ENCODE measurements around the gene SGMS1. TPM values are rescaled to one million over a fixed set of nuclear protein-coding genes. Genes with fewer than 3 reads are reported as not detected.
"Not testable (repeated sequence)": the region's sequence is repeated elsewhere in the genome, so short reads cannot be mapped to it uniquely, and the experiment has no call there.

Gene SGMS1
- total RNA-seq, 2 donors from 2014 or later: 45.3 to 51.3 TPM

DNA sequence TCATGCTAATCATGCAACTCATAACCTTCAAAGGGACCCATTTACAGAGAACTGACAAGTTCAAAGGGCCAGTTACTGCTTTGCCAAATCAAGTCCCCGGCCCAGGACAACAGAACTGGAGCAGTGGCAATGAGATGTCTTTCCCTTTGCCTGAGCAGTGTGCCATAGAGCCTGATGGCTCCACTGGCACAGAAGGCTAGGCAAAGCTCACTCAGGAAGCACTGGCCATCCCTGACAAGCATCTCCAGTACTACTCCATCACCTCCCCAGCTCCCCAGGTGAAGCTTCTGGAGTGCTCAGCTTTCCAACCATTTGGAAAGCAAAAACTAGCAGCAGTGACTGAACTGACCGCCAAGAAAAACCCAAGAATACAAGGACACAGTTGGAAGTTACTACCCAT is 108.3 kb downstream of the SGMS1 start:
- Mint-ChIP-seq H3K4me3 (no peak overlapping the region), H3K36me3 (ENCODE audit: low read depth) (peaks cover 5% of the 10 kb centered on the region), H3K27me3 (no peaks in the 10 kb centered on the region), H3K4me1 (peaks cover 56% of the 10 kb centered on the region), H3K27ac (peak overlapping the region; percentile 72)
- H3K9me3 ChIP-seq (ENCODE audit: control insufficient read depth, low read length, poor library complexity, severe bottlenecking): no peaks in the 10 kb centered on the region
- no peak for DNase-seq
- no peak for ATAC-seq

GRCh38 chr10:50514995-50515394 is 108.8 kb downstream of the SGMS1 start:
- ATAC-seq: no peak
- no peak overlapping the region for H3K4me3 Mint-ChIP-seq
- no peaks in the 10 kb centered on the region for H3K27me3 Mint-ChIP-seq
- peaks cover 58% of the 10 kb centered on the region for H3K4me1 Mint-ChIP-seq
- H3K9me3 ChIP-seq (ENCODE audit: control insufficient read depth, low read length, poor library complexity, severe bottlenecking): no peaks in the 10 kb centered on the region
- peaks cover 5% of the 10 kb centered on the region for H3K36me3 Mint-ChIP-seq (ENCODE audit: low read depth)
- no peak for DNase-seq
- peak overlapping the region; percentile 72 for H3K27ac Mint-ChIP-seq

- no peak for DNase-seq
- Mint-ChIP-seq H3K4me1 (peaks cover 59% of the 10 kb centered on the region), H3K36me3 (ENCODE audit: low read depth) (peaks cover 5% of the 10 kb centered on the region), H3K4me3 (no peak overlapping the region), H3K27ac (peak overlapping the region; percentile 72), H3K27me3 (no peaks in the 10 kb centered on the region)
- H3K9me3 ChIP-seq (ENCODE audit: control insufficient read depth, low read length, poor library complexity, severe bottlenecking): no peaks in the 10 kb centered on the region
- ATAC-seq: no peak
Measured at GRCh38 chr10:50513956-50514355, 109.8 kb downstream of the SGMS1 start.

DNA sequence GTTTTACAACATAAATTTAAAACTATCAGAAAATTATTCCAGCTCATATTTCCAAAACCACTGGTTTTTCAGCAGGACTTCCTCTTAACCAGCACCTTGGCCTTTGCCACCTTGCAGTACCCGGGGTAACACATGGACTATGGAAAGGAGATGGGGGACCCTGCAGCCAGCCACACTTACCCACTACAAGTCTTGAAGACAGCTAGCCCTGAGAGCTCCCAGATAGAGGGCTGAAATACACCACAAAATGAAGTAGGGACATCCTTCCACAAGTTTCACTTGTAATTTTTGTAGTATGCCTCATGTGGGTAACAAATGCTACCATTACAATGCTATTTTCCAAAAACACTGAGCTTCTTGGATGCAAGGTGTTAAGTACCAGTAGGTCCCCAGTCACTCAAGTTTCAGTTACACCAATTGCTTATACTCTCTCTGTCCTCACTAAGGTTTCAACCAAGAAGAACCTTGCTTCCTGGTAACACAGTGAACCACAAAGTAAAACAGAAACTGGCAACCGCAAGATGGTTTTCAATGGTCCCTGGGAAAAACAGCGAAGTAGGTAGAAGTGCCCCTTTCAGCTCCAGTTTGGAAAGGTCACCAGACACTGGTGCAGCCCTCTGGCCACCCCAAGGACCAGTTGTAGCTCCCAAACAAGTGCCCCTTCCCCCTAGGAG is 110.9 kb downstream of the SGMS1 start:
- no peaks in the 10 kb centered on the region for H3K9me3 ChIP-seq (ENCODE audit: control insufficient read depth, low read length, poor library complexity, severe bottlenecking)
- Mint-ChIP-seq H3K4me3 (peak overlapping the region; percentile 74), H3K36me3 (ENCODE audit: low read depth) (peaks cover 5% of the 10 kb centered on the region), H3K27me3 (no peaks in the 10 kb centered on the region), H3K4me1 (peaks cover 61% of the 10 kb centered on the region), H3K27ac (peak overlapping the region; percentile 93)
- DNase-seq (no peak), ATAC-seq (peak; percentile 74)

- H3K9me3 ChIP-seq (ENCODE audit: control insufficient read depth, low read length, poor library complexity, severe bottlenecking): no peaks in the 10 kb centered on the region
- H3K36me3 Mint-ChIP-seq (ENCODE audit: low read depth): peaks cover 3% of the 10 kb centered on the region
- peaks cover 59% of the 10 kb centered on the region for H3K4me1 Mint-ChIP-seq
- H3K4me3 Mint-ChIP-seq: peak overlapping the region; percentile 77
- DNase-seq (no peak), ATAC-seq (no peak)
- no peaks in the 10 kb centered on the region for H3K27me3 Mint-ChIP-seq
- H3K27ac Mint-ChIP-seq: peak overlapping the region; percentile 93
Measured at GRCh38 chr10:50512214-50512595, 111.6 kb downstream of the SGMS1 start.

- H3K27me3 Mint-ChIP-seq: no peaks in the 10 kb centered on the region
- H3K4me1 Mint-ChIP-seq: peaks cover 56% of the 10 kb centered on the region
- peak overlapping the region; percentile 77 for H3K4me3 Mint-ChIP-seq
- no peaks in the 10 kb centered on the region for H3K9me3 ChIP-seq (ENCODE audit: control insufficient read depth, low read length, poor library complexity, severe bottlenecking)
- peak; percentile 32 for ATAC-seq
- no peak for DNase-seq
- H3K27ac Mint-ChIP-seq: peak overlapping the region; percentile 93
- peaks cover 3% of the 10 kb centered on the region for H3K36me3 Mint-ChIP-seq (ENCODE audit: low read depth)
Measured at GRCh38 chr10:50511492-50512213, 112.1 kb downstream of the SGMS1 start.

- H3K9me3 ChIP-seq (ENCODE audit: control insufficient read depth, low read length, poor library complexity, severe bottlenecking): no peaks in the 10 kb centered on the region
- Mint-ChIP-seq H3K27me3 (no peaks in the 10 kb centered on the region), H3K27ac (peak overlapping the region; percentile 93), H3K4me1 (peaks cover 59% of the 10 kb centered on the region), H3K36me3 (ENCODE audit: low read depth) (no peaks in the 10 kb centered on the region), H3K4me3 (no peak overlapping the region)
- ATAC-seq: no peak
- DNase-seq: no peak
Measured at GRCh38 chr10:50510517-50511473, 113.0 kb downstream of the SGMS1 start.

DNA sequence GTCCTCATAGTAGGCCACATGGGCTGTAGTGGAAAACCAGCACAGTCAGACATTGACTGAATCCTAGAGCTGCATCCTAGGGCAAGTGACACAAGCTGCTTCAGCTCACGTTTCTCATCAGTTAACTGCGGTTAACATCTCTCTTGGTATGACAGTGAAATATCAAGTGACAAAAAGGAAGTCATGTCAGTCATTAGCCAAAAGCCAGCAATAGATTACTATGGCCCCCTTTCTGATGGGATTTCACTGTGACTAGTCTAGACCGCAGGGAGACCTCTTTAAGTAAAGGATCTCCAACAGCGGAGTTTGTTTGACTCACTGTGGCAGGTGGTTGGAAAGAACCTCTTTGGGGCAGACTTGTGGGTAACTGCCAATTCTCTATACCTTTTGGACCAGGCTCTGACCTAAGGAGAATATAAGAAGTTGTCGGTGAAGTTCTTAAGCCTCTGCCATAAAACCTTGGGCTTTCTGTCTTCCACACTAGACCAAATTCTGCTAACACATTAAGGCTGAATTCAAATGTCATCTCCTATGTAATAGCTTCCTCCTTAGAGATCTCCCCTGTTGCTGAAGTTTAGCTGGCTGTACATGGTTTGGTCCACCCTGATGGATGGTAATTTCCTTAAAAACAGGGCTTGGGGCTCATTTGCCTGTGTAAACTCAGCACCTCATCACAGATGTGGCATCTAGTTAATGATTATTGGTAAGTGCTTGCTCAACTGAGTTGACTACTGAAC is 115.3 kb downstream of the SGMS1 start:
- no peaks in the 10 kb centered on the region for H3K36me3 Mint-ChIP-seq (ENCODE audit: low read depth)
- no peaks in the 10 kb centered on the region for H3K9me3 ChIP-seq (ENCODE audit: control insufficient read depth, low read length, poor library complexity, severe bottlenecking)
- H3K27me3 Mint-ChIP-seq: no peaks in the 10 kb centered on the region
- H3K27ac Mint-ChIP-seq: peak overlapping the region; percentile 19
- H3K4me1 Mint-ChIP-seq: peaks cover 61% of the 10 kb centered on the region
- peak; percentile 69 for ATAC-seq
- DNase-seq: no peak
- H3K4me3 Mint-ChIP-seq: no peak overlapping the region

- H3K4me1 Mint-ChIP-seq: peaks cover 60% of the 10 kb centered on the region
- H3K27me3 Mint-ChIP-seq: no peaks in the 10 kb centered on the region
- H3K27ac Mint-ChIP-seq: peak overlapping the region; percentile 19
- no peaks in the 10 kb centered on the region for H3K36me3 Mint-ChIP-seq (ENCODE audit: low read depth)
- ATAC-seq (no peak), DNase-seq (no peak)
- no peak overlapping the region for H3K4me3 Mint-ChIP-seq
- no peaks in the 10 kb centered on the region for H3K9me3 ChIP-seq (ENCODE audit: control insufficient read depth, low read length, poor library complexity, severe bottlenecking)
Measured at GRCh38 chr10:50506861-50507573, 116.7 kb downstream of the SGMS1 start.

DNA sequence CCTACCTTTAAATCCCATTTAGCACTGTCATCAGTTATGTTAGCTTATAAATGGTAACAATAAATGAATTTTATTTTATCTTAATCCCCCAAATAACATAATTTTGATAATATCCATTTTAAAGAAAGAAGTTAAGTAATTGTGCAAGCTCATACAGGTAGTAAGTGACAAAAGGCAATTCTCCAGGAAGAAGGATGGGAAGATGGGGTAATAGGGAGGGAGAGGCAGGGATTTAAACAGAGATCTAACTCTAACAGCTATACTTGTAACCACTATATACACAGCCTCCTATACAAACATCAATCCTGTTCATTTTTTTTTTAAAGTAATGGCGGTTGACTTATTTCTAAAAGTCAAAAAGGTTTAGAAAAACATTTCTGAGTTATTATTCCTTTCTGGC is 119.4 kb downstream of the SGMS1 start:
- DNase-seq (no peak), ATAC-seq (no peak)
- no peaks in the 10 kb centered on the region for H3K27me3 Mint-ChIP-seq
- H3K4me3 Mint-ChIP-seq: no peak overlapping the region
- H3K4me1 Mint-ChIP-seq: peaks cover 41% of the 10 kb centered on the region
- no peaks in the 10 kb centered on the region for H3K9me3 ChIP-seq (ENCODE audit: control insufficient read depth, low read length, poor library complexity, severe bottlenecking)
- H3K36me3 Mint-ChIP-seq (ENCODE audit: low read depth): no peaks in the 10 kb centered on the region
- peak overlapping the region; percentile 81 for H3K27ac Mint-ChIP-seq

GRCh38 chr10:50503661-50504320 is 120.0 kb downstream of the SGMS1 start:
- peak overlapping the region; percentile 81 for H3K27ac Mint-ChIP-seq
- H3K27me3 Mint-ChIP-seq: no peaks in the 10 kb centered on the region
- no peaks in the 10 kb centered on the region for H3K36me3 Mint-ChIP-seq (ENCODE audit: low read depth)
- peak overlapping the region; percentile 59 for H3K4me3 Mint-ChIP-seq
- ATAC-seq (peak; percentile 24), DNase-seq (no peak)
- H3K4me1 Mint-ChIP-seq: peaks cover 37% of the 10 kb centered on the region
- no peaks in the 10 kb centered on the region for H3K9me3 ChIP-seq (ENCODE audit: control insufficient read depth, low read length, poor library complexity, severe bottlenecking)

GRCh38 chr10:50503156-50503555 is 120.6 kb downstream of the SGMS1 start:
- H3K4me3 Mint-ChIP-seq: peak overlapping the region; percentile 59
- ATAC-seq: not testable (repeated sequence)

More at GRCh38 chr10:50503156-50503555, 120.6 kb downstream of the SGMS1 start:
- peaks cover 32% of the 10 kb centered on the region for H3K4me1 Mint-ChIP-seq
- H3K9me3 ChIP-seq (ENCODE audit: control insufficient read depth, low read length, poor library complexity, severe bottlenecking); DNase-seq; H3K27me3 Mint-ChIP-seq; H3K36me3 Mint-ChIP-seq (ENCODE audit: low read depth): not testable (repeated sequence)
- H3K27ac Mint-ChIP-seq: peak overlapping the region; percentile 81

All from T-helper 17 cell (primary cell).